T47D (cell line): ENCODE measurements around the gene CRHR1.
A peak's percentile ranks its signal among the peaks of the same experiment; 100 is the strongest.

ENCODE experiments used
- DNase-seq, 2 experiments: peaks; one replicate each; pipeline versions ENCODE4 v3.0.0 to v3.0.0-alpha.2; 2011 to 2012; ENCODE audit warnings: low read depth in 1 of 2, low spot score in 1 of 2
- JUND ChIP-seq: IDR thresholded peaks from 2 replicates; pipeline ENCODE4 v1.6.1; 2012; ENCODE audit warnings: low read depth
- in situ Hi-C: cut with HindIII; loops from 2 replicates; pipeline ENCODE4 v1.10.0; 2016; ENCODE audit warnings: low sequenced_read_pairs, low pct_unique_long_range_greater_than_20kb

CRHR1 gene

DNA sequence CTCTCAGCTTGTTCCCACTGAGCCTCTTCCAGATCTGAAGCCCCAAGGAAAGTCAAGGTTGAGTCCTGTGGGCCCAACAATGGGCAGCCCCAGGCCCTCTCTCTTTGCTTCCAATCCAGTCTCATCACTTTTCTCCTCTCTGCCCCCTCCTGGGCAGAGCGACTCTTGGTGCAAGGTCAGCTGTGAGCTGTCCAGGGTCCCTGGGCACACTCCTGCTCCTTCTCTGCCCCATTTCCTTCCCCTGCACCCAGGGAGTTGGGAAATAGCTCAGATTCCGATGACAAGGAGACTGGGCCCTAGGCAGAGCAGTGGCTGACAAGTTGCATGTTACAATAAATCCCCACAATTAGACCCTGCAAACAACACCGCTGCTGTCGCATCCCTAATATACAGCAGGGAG lies 16.1 kb upstream of the CRHR1 start:
- in situ Hi-C loops = no loop called here
- peak in 1 of 2 experiments; percentile 58 for DNase-seq
- no peak for TF ChIP-seq JUND

- TF ChIP-seq JUND = no peak
- DNase-seq = no peak
- in situ Hi-C loops = no loop called here
Measured at GRCh38 chr17:45770632-45771270, 13.4 kb upstream of the CRHR1 start.

DNA sequence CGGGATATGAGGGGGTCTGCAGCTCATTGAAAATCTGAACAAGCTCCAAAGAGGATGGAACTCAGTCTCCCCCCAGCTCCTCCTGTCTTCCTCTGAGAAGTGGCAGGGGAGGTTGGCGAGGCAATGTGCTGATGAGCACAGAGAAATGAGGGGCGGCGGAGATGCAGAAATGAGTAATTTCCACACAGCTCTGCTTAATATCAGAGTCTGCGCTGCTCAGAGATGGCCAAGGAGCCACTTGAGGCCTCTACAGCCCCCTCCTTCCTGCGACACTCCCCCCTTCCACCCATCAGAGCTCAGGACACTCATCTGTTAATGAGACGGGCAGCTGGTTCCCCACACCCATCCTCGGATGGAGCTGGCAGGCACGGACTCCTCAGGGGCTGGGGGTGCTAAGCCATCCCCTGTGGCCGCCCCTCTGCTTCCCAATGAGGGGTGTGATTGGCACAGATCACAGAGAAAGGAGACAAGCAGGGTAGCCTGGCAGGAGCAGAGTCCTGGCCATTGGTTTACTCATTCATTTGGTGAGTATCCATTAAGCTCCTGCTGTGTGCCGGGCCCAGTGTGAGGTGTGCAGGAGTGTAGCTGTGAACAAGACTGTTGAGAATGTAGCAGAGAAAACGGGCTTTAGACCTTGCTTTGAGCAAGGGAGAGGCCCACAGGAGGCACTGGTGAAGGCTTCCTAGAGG lies 12.7 kb upstream of the CRHR1 start:
- in situ Hi-C loops = no loop called here
- no peak for TF ChIP-seq JUND
- no peak for DNase-seq

GRCh38 chr17:45775148-45775547 lies 9.0 kb upstream of the CRHR1 start:
- in situ Hi-C loops = no loop called here
- no peak for TF ChIP-seq JUND
- no peak for DNase-seq

DNA sequence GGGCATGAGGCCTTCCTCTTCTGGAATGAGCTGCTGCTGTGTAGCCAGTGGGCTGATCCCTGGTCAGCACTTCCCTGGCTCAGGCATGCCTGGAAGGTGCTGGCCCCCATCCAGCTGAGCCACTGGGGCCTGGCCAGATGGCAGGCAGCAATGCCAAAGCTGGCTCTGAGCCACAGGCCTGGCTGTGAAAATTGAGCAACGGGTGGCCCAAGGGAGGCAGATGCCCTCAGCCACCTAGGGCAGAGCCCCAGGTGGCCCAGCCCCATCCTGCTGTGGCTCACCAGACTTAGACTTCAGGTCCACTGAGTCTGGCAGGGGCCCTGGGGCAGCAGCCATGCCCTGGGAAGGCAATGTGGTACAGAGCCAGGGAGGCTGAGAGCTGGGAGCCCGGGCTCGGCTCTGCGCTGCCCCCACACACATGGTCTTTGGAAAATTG lies 8.5 kb upstream of the CRHR1 start:
- TF ChIP-seq JUND = no peak
- DNase-seq = peak in 1 of 2 experiments; percentile 50
- in situ Hi-C loops = no loop called here

DNA sequence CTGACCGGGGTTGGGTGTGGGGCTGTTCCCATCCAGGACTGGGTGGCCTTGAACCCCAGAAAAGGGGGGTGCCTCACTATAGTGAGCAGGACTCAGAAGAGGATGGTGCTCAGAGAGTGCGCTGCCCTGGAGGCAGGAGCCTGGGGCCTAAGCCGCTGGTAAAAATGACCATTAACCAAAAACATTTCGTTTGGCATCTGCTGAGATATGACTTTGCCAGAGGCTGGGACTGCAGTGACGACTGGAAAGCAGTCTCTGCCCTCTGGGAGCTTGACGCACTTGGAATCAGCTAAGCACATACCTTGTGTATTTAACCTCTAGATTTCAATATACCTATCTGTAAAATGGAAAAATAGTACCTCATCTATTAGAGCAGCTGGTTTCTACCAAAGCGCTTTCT lies 7.2 kb upstream of the CRHR1 start:
- in situ Hi-C loops = no loop called here
- TF ChIP-seq JUND = no peak
- no peak for DNase-seq

DNA sequence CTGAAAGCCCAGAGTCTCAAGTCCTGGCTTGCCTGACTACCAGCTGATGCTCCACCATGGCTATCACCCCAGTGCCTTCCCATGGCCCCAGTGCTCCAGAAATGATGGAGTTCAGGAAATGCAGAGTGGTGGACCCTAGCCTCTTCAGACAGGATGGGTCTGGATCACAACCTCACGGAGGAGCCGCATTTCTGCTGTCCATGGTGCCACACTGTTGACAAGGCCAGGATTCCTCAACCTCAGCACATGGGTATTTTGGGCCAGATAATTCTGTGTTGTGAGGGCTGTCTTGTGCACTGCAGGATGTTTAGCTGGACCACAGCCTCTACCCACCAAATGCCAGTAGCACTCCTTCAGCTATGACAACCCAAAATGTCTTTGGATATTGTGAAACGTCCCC lies 6.7 kb upstream of the CRHR1 start:
- no peak for TF ChIP-seq JUND
- DNase-seq = peak in 1 of 2 experiments; percentile 36
- in situ Hi-C loops = no loop called here

DNA sequence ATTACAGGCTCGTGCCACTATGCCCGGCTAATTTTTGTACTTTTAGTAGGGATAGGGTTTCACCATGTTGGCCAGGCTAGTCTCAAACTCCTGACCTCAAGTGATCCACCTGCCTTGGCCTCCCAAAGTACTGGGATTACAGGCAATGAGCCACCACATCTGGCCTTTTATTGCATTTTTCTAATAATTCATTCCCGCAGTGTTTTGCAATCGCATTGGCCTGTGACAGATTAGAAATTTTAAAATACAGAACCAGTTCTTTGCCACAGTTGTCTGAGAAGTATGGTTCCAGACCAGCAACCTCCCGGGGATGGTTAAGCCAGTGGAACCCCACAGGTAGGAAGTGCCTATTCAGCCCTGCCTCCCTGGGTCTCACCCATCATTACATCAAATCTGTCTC lies 3.2 kb upstream of the CRHR1 start:
- no peak for DNase-seq
- no peak for TF ChIP-seq JUND
- in situ Hi-C loops = no loop called here

DNA sequence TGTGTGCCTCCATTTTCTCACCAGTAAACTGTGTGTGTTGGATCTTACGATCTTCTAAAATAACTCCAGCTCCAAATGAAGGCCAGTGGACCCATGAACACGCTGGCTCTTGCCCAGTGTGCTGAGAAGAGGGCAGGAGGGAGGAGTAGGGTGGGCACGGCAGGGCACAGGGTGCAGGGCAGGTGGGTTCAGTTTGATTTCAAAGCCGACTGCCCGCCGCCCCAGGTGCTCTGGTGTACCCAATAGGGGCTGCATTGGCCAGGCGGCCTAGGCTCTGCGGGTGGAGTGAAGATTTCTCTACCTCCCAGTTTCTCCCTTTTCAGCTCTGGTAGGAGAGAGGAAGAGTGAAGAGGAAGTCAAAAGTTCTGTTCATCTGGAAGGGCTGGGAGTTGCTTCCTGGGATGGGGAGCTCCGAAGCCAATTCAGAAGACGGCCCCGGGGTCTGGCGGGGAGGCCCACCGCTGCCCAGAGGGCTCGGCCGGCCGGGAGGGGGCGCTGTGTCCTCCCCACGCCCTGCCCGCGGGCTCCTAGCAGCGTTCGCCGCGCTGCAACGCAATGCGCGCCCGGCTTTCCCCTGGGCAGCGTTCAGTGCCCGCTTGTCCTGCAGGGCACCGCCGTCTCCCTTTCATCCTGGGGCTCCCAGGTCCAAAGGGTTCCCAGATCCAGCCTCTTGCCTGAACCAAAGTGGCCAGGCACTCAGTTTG lies 1.1 kb upstream of the CRHR1 start:
- TF ChIP-seq JUND = no peak
- in situ Hi-C loops = no loop called here
- no peak for DNase-seq

- no peak for DNase-seq
- TF ChIP-seq JUND = no peak
- in situ Hi-C loops = no loop called here
Measured at GRCh38 chr17:45783593-45784292, 377 bp upstream of the CRHR1 start.

- in situ Hi-C loops = no loop called here
- no peak for TF ChIP-seq JUND
- peak; percentile 66 to 77 for DNase-seq
Measured at GRCh38 chr17:45784741-45785479, 790 bp downstream of the CRHR1 start.
